LNCAP (cell line): Measurements from ENCODE around the gene MAST4.

Experiments
- TF ChIP-seq, protein P1 (sequence below): fragments of 450-650 bp; IDR thresholded peaks from 2 replicates; pipeline ENCODE4 v1.5.1; 2017; ENCODE audit warnings: mild to moderate bottlenecking

The MAST4 gene

DNA sequence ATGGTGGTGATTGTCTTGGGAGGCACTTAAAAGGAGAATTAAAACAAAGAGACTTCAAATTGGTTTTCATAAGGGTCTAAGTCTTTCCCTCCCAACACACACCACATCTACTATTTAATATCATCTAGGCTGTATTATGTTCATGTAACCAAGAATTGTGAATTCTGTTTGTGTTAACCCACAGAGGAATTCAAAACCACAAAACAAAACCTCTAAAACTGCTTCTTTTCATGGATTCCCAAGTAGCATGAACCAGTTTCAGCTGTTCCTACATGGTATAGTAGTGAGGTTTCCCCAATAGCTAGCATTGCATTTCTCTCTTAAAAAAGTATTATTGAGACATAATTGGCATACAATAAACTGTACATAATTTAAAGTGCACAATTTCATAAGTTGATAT is 316.6 kb downstream of the MAST4 start:
- TF ChIP-seq, protein P1, sequence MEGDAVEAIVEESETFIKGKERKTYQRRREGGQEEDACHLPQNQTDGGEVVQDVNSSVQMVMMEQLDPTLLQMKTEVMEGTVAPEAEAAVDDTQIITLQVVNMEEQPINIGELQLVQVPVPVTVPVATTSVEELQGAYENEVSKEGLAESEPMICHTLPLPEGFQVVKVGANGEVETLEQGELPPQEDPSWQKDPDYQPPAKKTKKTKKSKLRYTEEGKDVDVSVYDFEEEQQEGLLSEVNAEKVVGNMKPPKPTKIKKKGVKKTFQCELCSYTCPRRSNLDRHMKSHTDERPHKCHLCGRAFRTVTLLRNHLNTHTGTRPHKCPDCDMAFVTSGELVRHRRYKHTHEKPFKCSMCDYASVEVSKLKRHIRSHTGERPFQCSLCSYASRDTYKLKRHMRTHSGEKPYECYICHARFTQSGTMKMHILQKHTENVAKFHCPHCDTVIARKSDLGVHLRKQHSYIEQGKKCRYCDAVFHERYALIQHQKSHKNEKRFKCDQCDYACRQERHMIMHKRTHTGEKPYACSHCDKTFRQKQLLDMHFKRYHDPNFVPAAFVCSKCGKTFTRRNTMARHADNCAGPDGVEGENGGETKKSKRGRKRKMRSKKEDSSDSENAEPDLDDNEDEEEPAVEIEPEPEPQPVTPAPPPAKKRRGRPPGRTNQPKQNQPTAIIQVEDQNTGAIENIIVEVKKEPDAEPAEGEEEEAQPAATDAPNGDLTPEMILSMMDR: no peak

GRCh38 chr5:66915531-66915930 is 319.3 kb downstream of the MAST4 start:
- TF ChIP-seq, protein P1: no peak

DNA sequence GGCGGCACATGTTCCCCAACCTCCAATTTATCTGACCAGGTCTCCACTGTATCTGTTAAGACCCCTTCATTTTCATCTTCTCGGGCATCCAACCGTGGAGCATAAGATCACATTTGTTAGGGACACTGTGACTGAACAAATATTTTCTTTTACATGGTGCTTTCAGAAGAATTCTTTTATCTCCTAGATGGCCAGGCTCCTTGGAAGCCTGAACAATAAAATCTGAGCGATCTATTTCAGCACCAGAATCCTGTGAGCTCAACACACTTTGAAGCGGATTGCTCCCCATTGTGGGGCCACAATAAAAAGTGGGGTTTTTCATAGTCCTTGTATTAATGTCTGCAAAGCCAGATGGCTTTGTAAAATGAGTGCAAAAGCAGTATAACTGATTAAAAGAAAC is 326.7 kb downstream of the MAST4 start:
- TF ChIP-seq, protein P1: no peak

DNA sequence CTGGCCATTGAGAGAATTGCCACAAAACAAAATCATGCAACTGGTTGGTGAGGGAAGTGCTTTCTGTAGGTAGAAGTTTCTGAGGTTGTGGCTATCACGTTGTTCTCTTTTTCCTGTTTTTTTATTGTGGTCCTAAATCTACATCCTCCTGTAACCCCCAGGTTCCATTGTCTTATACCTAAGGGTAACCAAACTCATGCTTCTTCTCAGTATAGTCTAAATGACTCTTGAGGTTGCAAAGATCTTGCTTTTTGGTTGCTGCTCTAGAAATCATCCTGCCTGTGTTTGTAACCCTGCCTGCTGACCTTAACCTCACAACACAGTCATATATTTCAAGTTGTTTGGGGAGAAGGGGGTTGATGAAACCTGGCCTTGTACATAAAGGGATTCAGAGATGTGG is 327.3 kb downstream of the MAST4 start:
- TF ChIP-seq, protein P1: no peak

DNA sequence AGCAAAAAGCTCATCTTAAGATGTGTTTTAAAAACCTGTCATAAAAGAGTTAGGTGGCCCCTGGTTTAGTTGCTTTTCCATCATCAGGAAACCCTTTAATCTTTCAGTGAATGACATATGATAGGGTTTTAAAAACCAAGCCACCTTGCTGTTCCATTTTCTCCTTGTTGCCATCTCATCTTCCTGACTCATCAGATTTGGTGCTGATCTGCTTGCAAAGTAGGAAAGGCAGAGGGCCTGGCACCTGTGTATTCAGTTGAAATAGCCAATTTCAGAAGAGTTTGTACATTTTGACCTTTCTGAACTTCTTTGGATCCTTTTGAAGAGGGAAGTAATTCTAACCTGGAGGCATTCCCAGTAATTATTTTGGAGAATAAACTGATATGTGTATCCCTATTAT is 327.7 kb downstream of the MAST4 start:
- TF ChIP-seq, protein P1: no peak

- TF ChIP-seq, protein P1: no peak
Measured at GRCh38 chr5:66927140-66927539, 330.9 kb downstream of the MAST4 start.

- TF ChIP-seq, protein P1: no peak
Measured at GRCh38 chr5:66929281-66929680, 333.1 kb downstream of the MAST4 start.

GRCh38 chr5:66929995-66930394 is 333.8 kb downstream of the MAST4 start:
- TF ChIP-seq, protein P1: no peak
